Skin of body (tissue), 2 donors: Measurements from ENCODE around the gene EOLA2. TPM values are rescaled to one million over a fixed set of nuclear protein-coding genes. Genes with fewer than 3 reads are reported as not detected.
"Not testable (repeated sequence)": the region's sequence is repeated elsewhere in the genome, so short reads cannot be mapped to it uniquely, and the experiment has no call there.

Experiments used
- DNase-seq: peaks from one replicate; lab custom pipeline; 2025; lab: John Stamatoyannopoulos, UW
- total RNA-seq: library from RNA; depleted of rRNA; stranded (reverse); fragments of >200 nt; gene quantifications from one replicate; pipeline ENCODE4 v1.2.3, GENCODE V29; 2014

The EOLA2 gene
- total RNA-seq, 1 donor from 2014 or later: 15.0 TPM

- DNase-seq: not testable (repeated sequence)
Measured at GRCh38 chrX:149933547-149933946, 4.7 kb downstream of the EOLA2 start.

- not testable (repeated sequence) for DNase-seq
Measured at GRCh38 chrX:149932970-149933369, 5.3 kb downstream of the EOLA2 start.

- not testable (repeated sequence) for DNase-seq
Measured at GRCh38 chrX:149932150-149932549, 6.1 kb downstream of the EOLA2 start.

GRCh38 chrX:149931355-149931754, 6.9 kb downstream of the EOLA2 start:
- DNase-seq: not testable (repeated sequence)

GRCh38 chrX:149929400-149929799, 8.9 kb downstream of the EOLA2 start, which contains the start of gene HSFX4:
HSFX4 (plus strand) TSS chrX:149929573; CDS start chrX:149929645, 72 bp downstream.
- DNase-seq: not testable (repeated sequence)

- DNase-seq: not testable (repeated sequence)
Measured at GRCh38 chrX:149928635-149929034, 9.7 kb downstream of the EOLA2 start.

- not testable (repeated sequence) for DNase-seq
Measured at GRCh38 chrX:149927964-149928258, 10.4 kb downstream of the EOLA2 start.

- DNase-seq: not testable (repeated sequence)
Measured at GRCh38 chrX:149927245-149927963, 10.9 kb downstream of the EOLA2 start.

GRCh38 chrX:149924434-149924833, 13.9 kb downstream of the EOLA2 start:
- DNase-seq: not testable (repeated sequence)

GRCh38 chrX:149923836-149924235, 14.5 kb downstream of the EOLA2 start:
- DNase-seq: not testable (repeated sequence)

- no peak for DNase-seq
Measured at GRCh38 chrX:149916745-149917392, 21.4 kb downstream of the EOLA2 start.

GRCh38 chrX:149910178-149910695, 28.1 kb downstream of the EOLA2 start:
- no peak for DNase-seq

GRCh38 chrX:149909324-149910177, 28.7 kb downstream of the EOLA2 start:
- no peak for DNase-seq

- no peak for DNase-seq
Measured at GRCh38 chrX:149908727-149909126, 29.6 kb downstream of the EOLA2 start.

- no peak for DNase-seq
Measured at GRCh38 chrX:149908308-149908707, 30.0 kb downstream of the EOLA2 start.

- DNase-seq: no peak
Measured at GRCh38 chrX:149903889-149904748, 34.2 kb downstream of the EOLA2 start.

- DNase-seq: no peak
Measured at GRCh38 chrX:149898554-149898953, 39.7 kb downstream of the EOLA2 start.

- DNase-seq: not testable (repeated sequence)
Measured at GRCh38 chrX:149890828-149891227, 47.5 kb downstream of the EOLA2 start.
